ENCODE measurements around the gene SC5D. TPM values are rescaled to one million over a fixed set of nuclear protein-coding genes. Genes with fewer than 3 reads are reported as not detected.

SC5D gene
- total RNA-seq = 48.7 and 62.2 TPM in 2 replicates

DNA sequence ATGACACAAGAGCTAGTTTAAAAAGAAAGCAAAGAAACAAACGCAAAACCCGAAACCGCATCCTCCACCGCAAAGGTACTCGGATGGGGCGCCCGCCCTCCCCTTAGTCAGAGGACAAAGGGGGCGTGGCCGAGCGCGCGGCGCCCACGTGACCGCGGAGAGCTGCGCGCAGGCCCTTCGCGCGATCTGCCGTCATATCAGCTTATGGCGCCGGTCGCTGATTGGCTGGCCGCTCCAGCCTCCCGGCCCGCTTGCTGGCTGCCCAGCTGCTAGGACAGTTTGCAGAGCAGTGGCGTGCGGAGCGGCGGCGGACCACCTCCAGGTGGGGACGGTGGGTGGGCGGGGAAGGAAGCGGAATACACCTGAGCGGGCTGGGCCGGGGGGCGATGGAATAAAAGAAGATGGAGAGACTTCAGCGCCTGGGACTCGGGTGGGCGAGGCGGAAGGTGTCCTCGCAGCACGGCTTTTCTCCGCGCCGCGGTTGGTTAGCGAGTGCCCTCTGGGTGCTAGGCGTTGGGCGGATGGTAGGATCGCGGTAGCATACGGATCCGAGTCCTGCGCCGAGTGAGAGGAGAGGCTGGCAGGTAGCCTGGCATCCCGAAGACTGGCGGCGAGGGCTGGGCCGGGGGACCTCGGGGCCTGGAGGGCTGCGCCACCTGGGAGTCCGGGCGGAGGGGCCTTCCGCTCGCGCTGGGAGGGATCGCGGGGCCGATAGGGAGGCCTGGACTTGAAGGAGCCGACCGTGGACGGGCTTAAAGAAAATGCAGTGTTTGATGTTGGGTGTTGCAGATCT, at the start of gene SC5D:
SC5D (plus strand) TSS at position 277 of the 793 bp plus-strand sequence. CDS start 10,605 bp downstream, outside the sequence.

Other genes with a start within 250 kb of the SC5D start
- 0.57 and 2.2 TPM in 2 replicates for gene TECTA, start 191.5 kb upstream of the SC5D start, total RNA-seq
- gene SORL1, start 159.5 kb downstream of the SC5D start, total RNA-seq = 1.6 and 20.8 TPM in 2 replicates